ENCODE measurements around the gene PACSIN2.

The PACSIN2 gene

GRCh38 chr22:43002202-43002586 lies 12.8 kb downstream of the PACSIN2 start:
- TF ChIP-seq CTCF (IDR thresholded peaks at IDR 0.05): no peak

GRCh38 chr22:43001271-43002201 lies 13.4 kb downstream of the PACSIN2 start:
- TF ChIP-seq CTCF (IDR thresholded peaks at IDR 0.05): no peak

- TF ChIP-seq CTCF (IDR thresholded peaks at IDR 0.05): no peak
Observed at GRCh38 chr22:43000441-43001175, 14.3 kb downstream of the PACSIN2 start.

GRCh38 chr22:42997582-42998090 lies 17.3 kb downstream of the PACSIN2 start:
- no peak for TF ChIP-seq CTCF (IDR thresholded peaks at IDR 0.05)

GRCh38 chr22:42996646-42997365 lies 18.1 kb downstream of the PACSIN2 start:
- TF ChIP-seq CTCF (IDR thresholded peaks at IDR 0.05): no peak

GRCh38 chr22:42994917-42995562 lies 19.9 kb downstream of the PACSIN2 start:
- no peak for TF ChIP-seq CTCF (IDR thresholded peaks at IDR 0.05)

All from LNCAP (cell line).